Pancreas (tissue), 10 donors: ENCODE data around the gene BNIPL. TPM values are rescaled to one million over a fixed set of nuclear protein-coding genes. Genes with fewer than 3 reads are reported as not detected.
A peak's percentile ranks its signal among the peaks of the same experiment; 100 is the strongest.

Experiments
- ATAC-seq, 4 donors: fragments of 200-7000 bp; cut with Tn5 transposase; one replicate each; pipeline versions ENCODE4 v1.8.0 to v1.9.1; 2020; ENCODE audit warnings: mild to moderate bottlenecking in 4 of 4, moderate library complexity in 4 of 4
- DNase-seq, 6 donors: peaks; one replicate each; pipeline ENCODE4 v3.0.0-alpha.2; 2020
- FAIRE-seq: peaks from 2 replicates; lab custom pipeline; 2012; peaks lifted over from hg19 to GRCh38; lab: Jason Lieb, UNC
- H3K27ac ChIP-seq, 4 donors: fragments of 200-600 bp; sonication (generic); 1 replicate in 3 of 4; 2 replicates in 1 of 4; pipeline versions ENCODE4 v1.5.0 to v1.8.0; 2020
- H3K27me3 ChIP-seq, 4 donors: fragments of 200-600 bp; one replicate each; pipeline ENCODE4 v1.8.0; 2021
- H3K36me3 ChIP-seq, 3 donors: fragments of 200-600 bp; sonication (generic) in 1 of 3; one replicate each; pipeline versions ENCODE4 v1.5.0 to v1.8.0; 2020 to 2021
- H3K4me1 ChIP-seq, 3 donors: fragments of 200-600 bp; one replicate each; pipeline ENCODE4 v1.8.0; 2021
- H3K4me3 ChIP-seq, 4 donors: fragments of 200-600 bp; sonication (generic) in 2 of 4; one replicate each; pipeline versions ENCODE4 v1.5.0 to v1.8.0; 2020 to 2021
- H3K9me3 ChIP-seq, 4 donors: fragments of 200-600 bp; one replicate each; pipeline ENCODE4 v1.8.0; 2021
- CTCF ChIP-seq, 4 donors: fragments of 200-600 bp; sonication (generic) in 3 of 4; IDR thresholded peaks; one replicate each; pipeline versions ENCODE4 v1.5.0 to v1.8.0; 2021; ENCODE audit warnings: antibody characterized with exemption in 4 of 4
- WGBS, 2 donors: extraction: QIAGEN DNeasy Blood & Tissue Kit; methylation state at CpG; one replicate each; pipeline ENCODE4 v1.1.7; 2013; 5-methylcytosine and 5-hydroxymethylcytosine counted together
- intact Hi-C, 3 donors: fragments of 100-400 bp; cut with DNase I; formaldehyde crosslinking; loops; one replicate each; pipeline versions ENCODE4 v1.11.1 to v1.14.2; 2022
- polyA plus RNA-seq, 2 donors: library from polyadenylated mRNA; stranded (reverse); fragments of 200-250 nt; gene quantifications; one replicate each; pipeline ENCODE4 v1.2.3, GENCODE V29; 2013
- total RNA-seq, 6 donors: library from RNA; stranded (reverse); fragmentation: NEBNext Ultra II Directional in 4 of 6; extraction: Animal tissue kit (Norgen Biotek cat#: 25700) in 4 of 6; gene quantifications; one replicate each; pipeline versions ENCODE4 v1.2.1 to v1.2.4, GENCODE V29; 2021 to 2023
- donor health status: healthy with polysubstance abuse.
- donor health status: DM: no; HTN: no; CAD: no; lungs with moderate emphysema.
- donor health status: DM: no; HTN: no; CAD: no.
- donor health status: control.
- donor health status: control.
- donor health status: Bipolar disorder and iron deficiency.
- donor health status: DM: yes; HTN: yes; CAD: no.
- donor health status: DM: no; HTN: no; CAD: no.
- donor health status: DM: no; HTN: no; CAD: no.
- donor health status: DM: yes; HTN: yes; CAD: no.

BNIPL gene
- total and polyA plus RNA-seq, 8 donors = 0.12 to 0.40 (median 0.23) TPM

GRCh38 chr1:151067185-151067584 lies 30.8 kb downstream of the BNIPL start:
- TF ChIP-seq CTCF (IDR thresholded peaks at IDR 0.05) = no peak
- DNase-seq = peak in 1 of 6 donors; percentile 3
- no peaks in the 10 kb centered on the region for H3K27me3 ChIP-seq
- no peak for ATAC-seq
- intact Hi-C loops = no loop called here
- no peaks in the 10 kb centered on the region for H3K36me3 ChIP-seq
- 73% methylated on average over 4 of the region's 4 CpGs for WGBS, 2 donors
- H3K9me3 ChIP-seq = no peaks in the 10 kb centered on the region
- peaks cover 3 to 6% (median 5%) of the 10 kb centered on the region in 3 donors for H3K4me1 ChIP-seq
- no peak overlapping the region for H3K4me3 ChIP-seq
- H3K27ac ChIP-seq = no peak overlapping the region
- no peak for FAIRE-seq

DNA sequence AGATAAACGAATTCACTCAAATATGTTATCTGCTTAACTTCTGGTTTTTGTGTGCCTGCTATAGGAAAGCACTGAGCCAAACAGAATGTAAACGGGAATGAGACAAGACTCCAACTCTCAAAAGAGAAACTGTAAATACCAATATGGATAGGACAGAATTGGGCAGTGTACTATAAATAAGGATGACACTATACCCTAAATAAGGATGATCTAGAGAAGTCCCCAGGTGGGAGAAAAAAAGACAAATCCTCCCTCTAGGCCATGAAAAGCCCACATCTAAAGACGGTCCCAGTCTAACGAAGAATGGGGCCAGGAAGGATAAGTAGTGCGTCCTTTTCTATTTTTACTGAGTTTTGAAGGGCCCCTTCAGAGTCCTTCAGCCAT lies 32.7 kb downstream of the BNIPL start:
- ATAC-seq (no peak), DNase-seq (no peak), FAIRE-seq (no peak)
- Histone ChIP-seq H3K36me3 (no peaks in the 10 kb centered on the region), H3K9me3 (no peaks in the 10 kb centered on the region), H3K4me1 (peaks cover 3 to 6% (median 5%) of the 10 kb centered on the region in 3 donors), H3K27me3 (no peaks in the 10 kb centered on the region), H3K27ac (no peak overlapping the region), H3K4me3 (no peak overlapping the region)
- WGBS, 2 donors = 73 to 78% methylated on average over 5 of the region's 5 CpGs
- no peak for TF ChIP-seq CTCF (IDR thresholded peaks at IDR 0.05)
- intact Hi-C loops = no loop called here

DNA sequence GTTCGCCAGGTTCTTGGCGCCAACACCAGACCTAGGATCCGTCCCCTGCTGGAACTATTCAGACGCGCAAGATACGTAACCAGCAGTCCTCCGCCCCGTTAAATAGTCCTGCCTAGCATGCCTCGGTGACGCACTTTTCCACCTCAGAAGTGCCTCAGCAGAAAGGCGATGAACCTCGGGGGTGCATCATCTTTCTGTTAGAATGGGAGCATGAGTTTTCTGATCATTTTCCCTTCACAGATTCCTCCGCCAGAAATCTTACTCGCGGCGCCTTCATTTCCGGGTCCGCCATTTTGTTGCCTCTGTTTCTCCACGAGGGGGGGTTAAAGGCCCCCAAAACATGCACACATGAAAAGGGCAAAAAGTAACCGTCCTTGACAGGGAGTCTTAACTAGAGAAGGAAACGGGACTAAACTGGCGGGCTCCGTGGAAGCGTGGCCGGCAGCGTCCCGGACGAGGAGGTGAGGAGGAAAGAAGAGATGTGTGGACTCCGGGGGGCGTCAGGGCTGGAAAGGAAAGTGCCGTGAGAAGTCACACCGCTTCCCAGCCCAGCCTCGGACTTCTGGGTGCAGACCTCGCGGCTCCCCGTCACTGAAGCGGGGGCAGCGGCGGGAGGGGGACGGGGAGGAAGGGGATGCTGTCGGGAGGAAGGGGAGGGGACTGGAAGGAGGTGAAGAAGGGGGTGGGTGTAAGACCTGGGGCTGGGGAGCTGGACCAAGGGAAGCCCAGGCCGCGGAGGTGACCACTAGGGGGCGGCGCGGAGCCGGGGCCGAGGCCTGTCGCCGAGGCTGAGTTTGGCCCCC lies 34.3 kb downstream of the BNIPL start, which contains the start of gene GABPB2:
Gene GABPB2, plus strand, starts transcription at position 288 of the 803 bp plus-strand sequence. CDS start 17,429 bp downstream, outside the sequence.
- Histone ChIP-seq H3K27me3 (no peaks in the 10 kb centered on the region), H3K36me3 (no peaks in the 10 kb centered on the region), H3K4me3 (peak within 1 kb of the TSS; percentile 70 to 87 (median 82)), H3K4me1 (peaks cover 3 to 6% (median 5%) of the 10 kb centered on the region in 3 donors), H3K27ac (peak within 1 kb of the TSS; percentile 89 to 99 (median 95)), H3K9me3 (no peaks in the 10 kb centered on the region)
- DNase-seq (peak; percentile 90 to 97 (median 92)), ATAC-seq (peak; percentile 93 to 98 (median 95)), FAIRE-seq (no peak)
- TF ChIP-seq CTCF (IDR thresholded peaks at IDR 0.05) = peak; percentile 90 to 96 (median 93)
- 0% methylated on average over 43 to 50 of the region's 50 CpGs for WGBS, 2 donors
- intact Hi-C loops = no loop called here

GRCh38 chr1:151072224-151072623 lies 35.8 kb downstream of the BNIPL start:
- Histone ChIP-seq H3K27me3 (no peaks in the 10 kb centered on the region), H3K4me3 (no peak overlapping the region), H3K9me3 (no peaks in the 10 kb centered on the region), H3K36me3 (no peaks in the 10 kb centered on the region), H3K27ac (peak overlapping the region in 1 of 4 donors; percentile 99), H3K4me1 (peaks cover 3 to 6% (median 5%) of the 10 kb centered on the region in 3 donors)
- FAIRE-seq (no peak), DNase-seq (no peak), ATAC-seq (no peak)
- intact Hi-C loops = no loop called here
- no peak for TF ChIP-seq CTCF (IDR thresholded peaks at IDR 0.05)
- WGBS, 2 donors = 81 to 86% methylated on average over 13 of the region's 13 CpGs
